DND-41 (cell line): ENCODE results near the gene TTLL13.

Source experiments
- EZH2 ChIP-seq: IDR thresholded peaks from 3 replicates; pipeline ENCODE4 v1.6.1; 2012; ENCODE audit warnings: borderline replicate concordance, low read depth, mild to moderate bottlenecking, moderate library complexity, low read length, inconsistent platforms; ENCODE audit not compliant: severe bottlenecking
- TF ChIP-seq, protein P1 (sequence below): IDR thresholded peaks from 2 replicates; pipeline ENCODE4 v1.5.1; 2012; ENCODE audit warnings: borderline replicate concordance, low read length, moderate library complexity, mild to moderate bottlenecking; ENCODE audit not compliant: poor library complexity, severe bottlenecking; ENCODE audit errors: extremely low read depth

DNA sequence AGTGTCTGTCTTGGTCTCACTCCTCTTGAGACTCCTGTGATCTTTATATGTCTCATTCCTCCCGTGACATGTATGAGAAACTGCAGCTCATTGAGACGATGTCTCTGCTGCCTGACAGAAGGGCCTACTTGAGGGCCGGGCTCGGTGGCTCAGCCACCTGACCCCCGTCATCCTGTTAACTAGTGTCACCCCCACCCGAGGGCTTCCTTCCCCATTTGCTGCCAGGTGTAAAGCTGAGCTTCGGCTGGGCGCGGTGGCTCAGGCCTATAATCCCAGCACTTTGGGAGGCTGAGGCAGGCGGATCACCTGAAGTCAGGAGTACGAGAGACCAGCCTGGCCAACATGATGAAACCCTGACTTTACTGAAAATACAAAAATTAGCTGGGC lies 35.5 kb upstream of the TTLL13 start:
- TF ChIP-seq, protein P1, sequence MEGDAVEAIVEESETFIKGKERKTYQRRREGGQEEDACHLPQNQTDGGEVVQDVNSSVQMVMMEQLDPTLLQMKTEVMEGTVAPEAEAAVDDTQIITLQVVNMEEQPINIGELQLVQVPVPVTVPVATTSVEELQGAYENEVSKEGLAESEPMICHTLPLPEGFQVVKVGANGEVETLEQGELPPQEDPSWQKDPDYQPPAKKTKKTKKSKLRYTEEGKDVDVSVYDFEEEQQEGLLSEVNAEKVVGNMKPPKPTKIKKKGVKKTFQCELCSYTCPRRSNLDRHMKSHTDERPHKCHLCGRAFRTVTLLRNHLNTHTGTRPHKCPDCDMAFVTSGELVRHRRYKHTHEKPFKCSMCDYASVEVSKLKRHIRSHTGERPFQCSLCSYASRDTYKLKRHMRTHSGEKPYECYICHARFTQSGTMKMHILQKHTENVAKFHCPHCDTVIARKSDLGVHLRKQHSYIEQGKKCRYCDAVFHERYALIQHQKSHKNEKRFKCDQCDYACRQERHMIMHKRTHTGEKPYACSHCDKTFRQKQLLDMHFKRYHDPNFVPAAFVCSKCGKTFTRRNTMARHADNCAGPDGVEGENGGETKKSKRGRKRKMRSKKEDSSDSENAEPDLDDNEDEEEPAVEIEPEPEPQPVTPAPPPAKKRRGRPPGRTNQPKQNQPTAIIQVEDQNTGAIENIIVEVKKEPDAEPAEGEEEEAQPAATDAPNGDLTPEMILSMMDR: no peak
- no peak for TF ChIP-seq EZH2
